Thoracic aorta (tissue), 2 donors: Measurements from ENCODE around the gene CHMP1B. TPM values are rescaled to one million over a fixed set of nuclear protein-coding genes. Genes with fewer than 3 reads are reported as not detected.

Source experiments
- ATAC-seq: fragments of 150-250 bp; one replicate; pipeline ENCODE4 v1.8.0; 2017; ENCODE audit warnings: low read depth; ENCODE audit not compliant: insufficient number of reproducible peaks, low FRiP score
- DNase-seq: peaks from one replicate; pipeline ENCODE4 v3.0.0-alpha.2; 2020; ENCODE audit warnings: low spot score
- H3K27ac ChIP-seq, 2 donors: fragments of 200-600 bp; sonication (generic); 1 replicate in 1 of 2; 2 replicates in 1 of 2; pipeline ENCODE4 v1.5.1; 2016; ENCODE audit warnings: mild to moderate bottlenecking in 2 of 2, moderate library complexity in 2 of 2
- H3K27me3 ChIP-seq: fragments of 200-600 bp; sonication (generic); replicated peaks from 2 replicates; pipeline ENCODE4 v1.6.0; 2016; ENCODE audit warnings: mild to moderate bottlenecking; ENCODE audit not compliant: insufficient read depth
- H3K36me3 ChIP-seq: fragments of 200-600 bp; sonication (generic); one replicate; pipeline ENCODE4 v1.5.1; 2016
- H3K4me1 ChIP-seq, 2 donors: fragments of 200-600 bp; sonication (generic); 1 replicate in 1 of 2; 2 replicates in 1 of 2; pipeline versions ENCODE4 v1.5.1 to v1.6.0; 2016; ENCODE audit warnings: low read depth in 2 of 2, mild to moderate bottlenecking in 1 of 2; ENCODE audit not compliant: control insufficient read depth in 1 of 2
- H3K4me3 ChIP-seq: fragments of 200-600 bp; sonication (generic); 2 replicates; pipeline ENCODE4 v1.5.1; 2016; ENCODE audit warnings: mild to moderate bottlenecking
- H3K9me3 ChIP-seq: fragments of 200-600 bp; sonication (generic); 2 replicates; pipeline ENCODE4 v1.5.1; 2016
- CTCF ChIP-seq: fragments of 200-600 bp; sonication (generic); IDR thresholded peaks from one replicate; pipeline ENCODE4 v1.5.1; 2019; ENCODE audit warnings: antibody characterized with exemption
- total RNA-seq, 2 donors: library from RNA; depleted of rRNA; stranded (reverse); fragments of >200 nt; gene quantifications; one replicate each; pipeline versions ENCODE4 v1.1.0 to v1.2.3, GENCODE V29; 2016

CHMP1B gene
- total RNA-seq, 2 donors from 2014 or later, result 41.8 to 59.8 TPM

DNA sequence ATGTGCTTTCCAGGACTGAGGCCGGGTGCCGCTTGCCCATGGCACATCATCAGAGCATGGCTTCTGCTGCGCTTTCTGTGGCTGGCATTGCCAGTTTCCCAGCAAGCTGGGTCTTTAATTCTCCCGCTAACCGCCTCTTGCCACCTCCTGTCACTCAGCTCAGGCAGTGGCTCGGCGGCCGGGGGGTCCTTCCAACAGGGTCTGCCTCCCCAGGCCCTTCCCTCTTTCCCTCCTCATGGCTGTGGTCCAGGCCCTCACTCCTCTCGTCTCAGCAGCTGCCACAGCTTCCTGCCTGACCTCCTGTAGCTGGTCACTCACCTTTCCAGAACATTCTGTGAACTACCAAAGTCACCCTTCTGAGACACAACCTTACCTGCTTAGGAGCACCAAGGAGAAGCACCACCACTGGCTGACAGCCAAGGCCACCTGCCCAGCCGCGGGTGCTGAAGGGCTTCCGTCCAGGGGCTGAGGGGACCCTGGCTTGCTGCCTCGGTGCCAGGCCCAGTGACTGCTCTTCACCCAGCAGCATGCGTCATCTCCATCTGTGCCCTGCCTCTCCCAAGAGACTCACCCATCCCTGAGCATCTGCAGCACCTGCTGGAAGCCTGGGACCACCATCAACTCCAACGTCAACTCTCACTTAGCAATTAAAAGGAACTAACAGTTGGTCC is 22.6 kb downstream of the CHMP1B start:
- H3K36me3 ChIP-seq, result no peaks in the 10 kb centered on the region
- ATAC-seq, result no peak

DNA sequence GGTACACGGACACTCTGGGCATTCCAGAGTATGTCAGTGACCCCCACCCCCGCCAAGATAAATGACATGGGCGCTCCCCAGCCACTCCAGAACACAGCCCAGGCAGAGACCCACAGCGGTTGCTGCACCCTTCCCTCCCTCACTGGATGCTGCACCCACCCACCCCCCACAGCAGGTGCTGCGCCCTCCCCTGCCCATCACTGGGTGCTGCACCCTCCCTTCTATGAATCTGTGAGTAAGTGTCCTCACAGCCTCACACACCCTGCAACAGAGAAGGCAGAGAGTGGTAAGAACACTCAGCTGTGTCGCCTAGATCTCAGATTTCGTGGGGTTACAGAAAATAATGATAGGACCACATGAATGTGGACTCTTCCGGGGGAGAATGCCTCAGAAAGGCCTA is 23.5 kb downstream of the CHMP1B start:
- Histone ChIP-seq H3K27ac (no peak overlapping the region), H3K4me3 (no peak overlapping the region), H3K27me3 (no peaks in the 10 kb centered on the region), H3K36me3 (no peaks in the 10 kb centered on the region), H3K9me3 (no peaks in the 10 kb centered on the region), H3K4me1 (no peaks in the 10 kb centered on the region)
- ATAC-seq, result no peak
- DNase-seq, result no peak
- TF ChIP-seq CTCF, result no peak

More for the DNA sequence above, 22.6 kb downstream of the CHMP1B start:
- TF ChIP-seq CTCF, result no peak
- no peak overlapping the region for H3K4me3 ChIP-seq
- no peak overlapping the region for H3K27ac ChIP-seq
- no peaks in the 10 kb centered on the region for H3K4me1 ChIP-seq
- DNase-seq, result no peak
- H3K27me3 ChIP-seq, result no peaks in the 10 kb centered on the region
- no peaks in the 10 kb centered on the region for H3K9me3 ChIP-seq

GRCh38 chr18:11877497-11878135 is 26.4 kb downstream of the CHMP1B start:
- no peak for TF ChIP-seq CTCF
- no peaks in the 10 kb centered on the region for H3K27me3 ChIP-seq
- H3K4me3 ChIP-seq, result no peak overlapping the region
- H3K27ac ChIP-seq, result no peak overlapping the region
- peaks cover 8% of the 10 kb centered on the region for H3K36me3 ChIP-seq
- no peaks in the 10 kb centered on the region for H3K9me3 ChIP-seq
- DNase-seq, result no peak
- ATAC-seq, result no peak
- H3K4me1 ChIP-seq, result no peaks in the 10 kb centered on the region

DNA sequence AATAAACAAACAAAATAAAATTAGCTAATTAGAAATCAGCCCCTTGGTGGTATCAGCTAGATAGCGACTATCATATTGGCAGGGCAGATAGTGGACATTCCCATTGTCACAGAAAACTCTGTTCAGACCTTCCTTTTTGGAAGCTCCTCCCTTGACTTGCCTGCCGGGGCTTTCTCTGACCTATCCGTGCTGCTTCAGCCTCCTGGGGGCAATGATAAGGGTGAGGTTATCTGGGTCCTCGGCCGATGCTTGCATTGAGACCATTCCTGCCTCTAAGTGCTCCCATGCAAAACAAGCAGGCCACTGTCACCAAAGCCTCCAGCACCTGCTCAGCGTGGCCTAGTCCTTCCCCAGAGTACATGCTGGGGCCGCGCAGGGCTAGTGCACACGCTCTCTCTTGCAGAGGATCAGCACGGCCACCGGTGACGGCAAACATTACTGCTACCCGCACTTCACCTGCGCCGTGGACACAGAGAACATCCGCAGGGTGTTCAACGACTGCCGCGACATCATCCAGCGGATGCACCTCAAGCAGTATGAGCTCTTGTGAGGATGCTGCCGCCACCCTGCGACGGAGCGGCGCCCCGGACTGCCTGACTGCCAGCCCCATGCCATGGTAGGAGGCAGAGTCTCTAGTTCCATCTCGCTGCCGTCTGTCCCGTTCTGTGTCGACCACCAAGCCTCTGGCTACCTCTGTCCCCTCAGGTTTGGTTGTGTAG is 29.5 kb downstream of the CHMP1B start:
- Histone ChIP-seq H3K36me3 (peaks cover 16% of the 10 kb centered on the region), H3K9me3 (no peaks in the 10 kb centered on the region), H3K27ac (no peak overlapping the region), H3K27me3 (no peaks in the 10 kb centered on the region), H3K4me3 (no peak overlapping the region), H3K4me1 (no peaks in the 10 kb centered on the region)
- DNase-seq, result no peak
- no peak for ATAC-seq
- TF ChIP-seq CTCF, result no peak

GRCh38 chr18:11882636-11883035 is 31.4 kb downstream of the CHMP1B start:
- no peaks in the 10 kb centered on the region for H3K27me3 ChIP-seq
- ATAC-seq (no peak), DNase-seq (no peak)
- H3K9me3 ChIP-seq, result no peaks in the 10 kb centered on the region
- H3K4me1 ChIP-seq, result no peaks in the 10 kb centered on the region
- peaks cover 26% of the 10 kb centered on the region for H3K36me3 ChIP-seq
- no peak for TF ChIP-seq CTCF
- H3K4me3 ChIP-seq, result no peak overlapping the region
- H3K27ac ChIP-seq, result no peak overlapping the region
